Upper lobe of left lung (tissue), 4 donors: Measurements from ENCODE around the gene INPP5D.

Experiments used
- CTCF ChIP-seq, 6 experiments: fragments of 450-650 bp in 4 of 6; fragments of 200-600 bp in 2 of 6; sonication (generic) in 2 of 6; IDR thresholded peaks; one replicate each; pipeline ENCODE4 v1.5.1; 2016 to 2019; ENCODE audit warnings: antibody characterized with exemption in 6 of 6
- POLR2AphosphoS5 ChIP-seq, 2 donors: sonication (generic); formaldehyde crosslinking; IDR thresholded peaks; one replicate each; pipeline ENCODE4 v1.5.1; 2017; ENCODE audit warnings: antibody characterized with exemption in 2 of 2

GRCh38 chr2:233117811-233118647 lies 57.9 kb downstream of the INPP5D start:
- TF ChIP-seq CTCF (IDR thresholded peaks at IDR 0.05) (no peak), POLR2AphosphoS5 (IDR thresholded peaks at IDR 0.05) (no peak)
